PC-9 (cell line): ENCODE measurements around the gene NR6A1.

ENCODE experiments used
- EZH2 ChIP-seq: fragments of 200-600 bp; sonication (generic); IDR thresholded peaks from 2 replicates; pipeline ENCODE4 v1.8.0; 2017; ENCODE audit warnings: antibody characterized with exemption, low read depth
- TF ChIP-seq, protein P1 (sequence below): fragments of 200-600 bp; sonication (generic); conservative IDR thresholded peaks from 2 replicates; pipeline ENCODE4 v1.6.1; 2017; ENCODE audit warnings: mixed run types, antibody characterized with exemption, mild to moderate bottlenecking, moderate library complexity

DNA sequence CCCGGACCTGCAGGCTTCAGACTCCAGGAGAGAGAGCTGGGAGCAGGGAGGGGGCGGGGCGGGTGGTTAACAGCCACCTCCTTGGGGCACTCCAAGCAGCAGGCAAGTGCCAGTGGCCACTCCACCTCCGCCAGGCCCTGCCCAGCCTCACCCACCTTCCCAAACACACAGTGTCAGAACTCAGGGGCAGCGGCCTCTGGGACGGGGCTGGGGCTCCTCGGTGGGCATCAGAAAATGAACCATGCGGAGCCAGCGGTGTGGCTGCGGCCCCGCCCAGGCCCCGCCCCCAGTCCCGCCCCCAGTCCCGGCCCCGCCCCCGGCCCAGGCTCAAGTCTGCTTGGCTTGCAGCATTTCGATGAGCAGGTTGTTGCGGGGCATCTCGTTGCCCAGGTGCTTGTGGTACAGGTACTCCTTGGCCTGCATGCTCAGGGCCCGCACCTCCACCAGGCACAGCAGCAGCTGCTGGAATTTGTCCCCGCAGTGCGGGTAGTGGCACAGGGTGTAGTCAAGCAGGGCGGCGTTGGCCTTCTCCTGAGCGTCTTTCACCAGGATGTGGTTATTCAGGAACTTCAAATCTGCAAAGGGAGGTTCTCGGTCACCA, 288.6 kb downstream of the NR6A1 start:
- TF ChIP-seq, protein P1, sequence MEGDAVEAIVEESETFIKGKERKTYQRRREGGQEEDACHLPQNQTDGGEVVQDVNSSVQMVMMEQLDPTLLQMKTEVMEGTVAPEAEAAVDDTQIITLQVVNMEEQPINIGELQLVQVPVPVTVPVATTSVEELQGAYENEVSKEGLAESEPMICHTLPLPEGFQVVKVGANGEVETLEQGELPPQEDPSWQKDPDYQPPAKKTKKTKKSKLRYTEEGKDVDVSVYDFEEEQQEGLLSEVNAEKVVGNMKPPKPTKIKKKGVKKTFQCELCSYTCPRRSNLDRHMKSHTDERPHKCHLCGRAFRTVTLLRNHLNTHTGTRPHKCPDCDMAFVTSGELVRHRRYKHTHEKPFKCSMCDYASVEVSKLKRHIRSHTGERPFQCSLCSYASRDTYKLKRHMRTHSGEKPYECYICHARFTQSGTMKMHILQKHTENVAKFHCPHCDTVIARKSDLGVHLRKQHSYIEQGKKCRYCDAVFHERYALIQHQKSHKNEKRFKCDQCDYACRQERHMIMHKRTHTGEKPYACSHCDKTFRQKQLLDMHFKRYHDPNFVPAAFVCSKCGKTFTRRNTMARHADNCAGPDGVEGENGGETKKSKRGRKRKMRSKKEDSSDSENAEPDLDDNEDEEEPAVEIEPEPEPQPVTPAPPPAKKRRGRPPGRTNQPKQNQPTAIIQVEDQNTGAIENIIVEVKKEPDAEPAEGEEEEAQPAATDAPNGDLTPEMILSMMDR = no peak
- TF ChIP-seq EZH2 = no peak
